GM21529 (cell line): ENCODE data around the gene RPL6.
"Not testable (repeated sequence)": the region's sequence is repeated elsewhere in the genome, so short reads cannot be mapped to it uniquely, and the experiment has no call there.

Source experiments
- ATAC-seq: cut with Tn5 transposase; IDR thresholded peaks from one replicate; pipeline ENCODE4 v1.9.1; 2021; ENCODE audit not compliant: unreplicated experiment

Gene RPL6

DNA sequence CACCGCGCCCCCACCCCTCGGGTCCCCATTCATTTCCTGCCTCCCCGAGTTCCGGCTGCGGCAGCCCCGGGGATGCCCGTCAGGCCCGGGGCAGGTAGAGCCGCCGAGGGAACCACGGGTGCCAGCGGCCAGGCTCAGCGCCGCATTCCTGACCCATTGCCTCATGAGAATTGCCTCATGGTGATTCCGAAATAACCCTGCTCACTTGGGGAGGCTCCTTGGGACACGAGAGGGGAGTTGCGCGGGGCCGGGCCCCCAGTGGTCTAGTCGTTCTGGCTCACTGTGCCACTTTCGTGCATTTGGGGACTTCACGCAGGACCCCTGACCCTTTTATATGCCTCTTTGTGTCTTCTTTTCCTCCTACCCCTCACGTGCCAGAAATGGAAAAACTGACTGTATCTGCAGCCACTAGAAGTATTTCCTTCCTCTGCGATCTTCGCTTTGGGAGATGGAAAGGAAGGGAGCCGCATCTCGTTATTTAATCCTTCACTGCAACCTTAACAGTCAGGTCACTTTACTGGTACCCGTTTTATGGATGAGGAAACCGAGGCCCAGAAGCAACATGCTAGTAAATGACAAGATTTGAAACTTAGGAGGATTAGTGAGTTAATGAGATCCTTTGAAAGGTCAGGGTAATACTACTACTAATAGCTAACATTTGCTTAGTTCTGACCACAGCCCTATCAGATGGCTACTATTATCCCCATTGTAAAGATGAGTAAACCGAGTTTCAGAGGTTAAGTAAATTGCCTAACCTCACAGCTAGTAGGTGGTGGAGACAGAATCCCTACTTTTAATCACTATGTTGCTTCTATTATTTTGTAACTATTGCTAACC lies 10.1 kb upstream of the RPL6 start:
- peak; percentile 42 for ATAC-seq

GRCh38 chr12:112418608-112419296 lies 9.3 kb upstream of the RPL6 start, which contains the start of gene PTPN11:
PTPN11 (plus strand) TSS chr12:112418947; CDS start chr12:112419112, 165 bp downstream.
- ATAC-seq = peak; percentile 75

DNA sequence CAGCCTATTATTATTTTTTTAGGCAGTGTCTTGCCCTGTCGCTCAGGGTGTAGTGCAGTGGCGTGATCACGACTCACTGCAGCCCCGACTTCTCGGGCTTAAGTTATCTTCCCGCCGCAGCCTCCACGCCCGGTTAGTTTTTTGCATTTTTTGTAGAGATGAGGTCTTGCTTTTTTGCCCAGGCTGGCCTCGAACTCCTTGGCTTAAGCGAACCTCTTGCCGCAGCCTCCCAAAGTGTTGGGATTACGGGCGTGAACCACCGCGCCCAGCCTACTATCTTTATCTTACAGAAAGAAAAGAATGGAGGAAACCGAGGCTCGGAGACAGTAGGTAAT lies 8.8 kb upstream of the RPL6 start:
- ATAC-seq = no peak

DNA sequence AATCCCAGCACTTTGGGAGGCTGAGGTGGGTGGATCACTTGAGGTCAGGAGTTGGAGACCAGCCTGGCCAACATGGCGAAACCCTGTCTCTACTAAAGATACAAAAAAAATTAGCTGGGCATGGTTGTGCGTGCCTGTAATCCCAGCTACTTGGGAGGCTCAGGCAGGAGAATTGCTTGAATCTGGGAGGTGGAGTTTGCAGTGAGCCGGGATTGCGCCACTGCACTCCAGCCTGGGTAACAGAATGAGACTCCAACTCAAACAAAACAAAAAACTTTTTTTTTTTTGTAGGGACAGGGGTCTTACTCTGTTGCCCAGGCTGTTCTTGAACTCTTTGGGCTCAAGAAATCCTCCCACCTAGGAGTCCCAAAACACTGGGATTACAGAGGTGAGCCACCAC lies 6.1 kb upstream of the RPL6 start:
- not testable (repeated sequence) for ATAC-seq

DNA sequence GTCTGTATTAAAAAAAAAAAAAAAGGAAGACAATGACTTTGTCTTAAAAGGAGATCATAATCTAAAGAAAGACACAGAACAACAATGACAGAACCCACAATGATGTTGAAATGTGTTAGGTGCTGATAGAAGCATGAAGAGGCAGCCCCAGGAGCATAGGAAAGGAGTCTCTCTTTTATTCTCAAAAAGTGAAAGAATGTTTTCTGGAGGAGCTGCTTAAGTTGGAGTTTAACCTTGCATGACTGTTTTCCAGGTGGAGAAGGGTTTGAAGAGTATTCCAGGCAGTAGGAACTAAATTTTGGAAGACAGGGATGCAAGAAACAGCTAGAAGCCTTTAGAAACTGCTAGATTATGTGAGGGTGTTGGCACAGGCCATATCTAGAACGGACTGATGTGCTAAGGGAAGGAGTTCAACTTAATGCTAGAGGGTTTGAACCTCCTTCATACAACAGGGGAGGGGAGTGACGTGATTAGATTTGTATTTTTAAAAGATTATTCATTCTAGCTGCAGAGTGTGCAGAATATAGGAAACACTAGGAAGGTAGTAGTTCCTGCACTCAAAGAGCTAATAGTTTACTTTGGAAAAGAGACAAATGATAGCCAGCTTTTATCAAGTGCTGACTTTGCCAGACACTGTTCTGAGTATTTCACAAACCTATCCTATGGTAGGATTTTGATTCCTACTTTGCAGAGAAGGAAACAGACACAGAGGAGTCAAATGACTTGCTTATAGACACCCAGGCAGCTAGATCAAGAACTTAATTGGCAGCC lies 4.6 kb upstream of the RPL6 start:
- no peak for ATAC-seq

GRCh38 chr12:112409906-112410244 lies 470 bp upstream of the RPL6 start:
- no peak for ATAC-seq

- ATAC-seq = no peak
Observed at GRCh38 chr12:112408621-112409020, 784 bp downstream of the RPL6 start.

GRCh38 chr12:112407683-112408082 lies 1.7 kb downstream of the RPL6 start:
- ATAC-seq = not testable (repeated sequence)

DNA sequence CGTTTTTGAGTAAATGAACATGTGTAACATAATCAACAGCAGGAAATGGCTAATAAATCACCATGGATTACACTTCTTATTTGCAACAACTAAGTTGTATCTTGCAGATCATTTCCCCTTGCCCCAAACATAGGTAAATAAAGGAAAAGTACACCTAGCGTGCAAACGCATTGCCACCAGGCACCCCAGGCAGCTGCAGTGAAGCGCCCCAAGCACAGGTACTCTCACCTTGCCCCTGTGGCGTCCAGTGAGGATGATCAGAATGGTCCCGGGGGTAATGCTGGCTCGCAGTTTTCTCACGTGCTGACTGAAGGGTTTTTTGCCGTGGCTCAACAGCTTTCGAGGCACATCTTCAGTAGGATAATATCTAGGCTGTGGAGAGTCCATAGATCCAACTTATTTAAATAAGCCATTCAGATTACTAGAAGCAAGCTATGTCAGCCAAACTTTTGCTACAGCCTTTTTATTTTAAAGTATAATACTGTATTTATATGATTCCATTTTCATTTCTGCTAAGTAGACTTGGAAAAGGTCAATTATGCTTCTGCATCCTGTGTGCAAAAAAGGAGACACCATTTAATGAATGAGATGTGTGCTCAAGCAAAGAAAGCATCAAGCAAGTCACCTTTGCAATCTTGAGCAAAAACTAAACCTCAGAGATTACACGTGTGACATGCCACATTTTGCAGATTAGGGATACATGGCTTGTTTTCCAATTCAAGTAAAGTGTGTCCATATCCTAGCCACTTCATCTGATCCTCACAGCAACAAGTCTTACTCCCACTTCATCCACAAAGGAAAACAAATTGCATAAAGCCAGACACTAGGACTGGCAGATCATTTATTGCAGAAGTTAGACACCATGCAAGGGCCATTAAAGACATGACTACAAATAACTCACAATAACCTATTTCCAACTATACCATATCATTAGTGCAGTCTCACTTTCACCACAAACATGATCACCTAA lies 2.6 kb downstream of the RPL6 start:
- no peak for ATAC-seq

DNA sequence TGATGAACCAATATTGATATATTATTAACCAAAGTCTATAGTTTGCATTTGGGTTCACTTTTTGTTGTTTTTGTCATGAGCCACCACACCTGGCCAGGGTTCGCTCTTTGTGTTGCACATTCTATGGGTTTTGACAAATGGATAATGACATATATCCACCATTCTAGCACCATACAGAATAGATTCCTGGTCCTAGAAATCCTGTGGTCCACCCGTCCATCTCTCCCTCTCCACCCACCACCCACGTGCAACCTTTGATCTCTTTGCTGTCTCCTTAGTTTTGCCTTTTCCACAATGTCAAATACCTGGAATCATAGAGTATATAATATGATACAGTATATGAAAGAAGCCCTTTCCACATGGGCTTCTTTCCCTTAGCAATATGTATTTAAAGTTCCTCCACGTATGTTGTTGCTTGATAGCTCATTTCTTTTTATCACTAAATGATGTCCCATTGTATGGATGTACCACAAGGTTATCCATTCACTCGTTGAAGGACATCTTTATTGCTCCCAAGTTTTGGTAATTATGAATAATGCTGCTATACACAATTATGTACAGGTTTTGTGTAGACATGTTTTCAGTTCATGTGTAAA lies 7.4 kb downstream of the RPL6 start:
- no peak for ATAC-seq

GRCh38 chr12:112401054-112401453 lies 8.4 kb downstream of the RPL6 start:
- no peak for ATAC-seq

- no peak for ATAC-seq
Observed at GRCh38 chr12:112393328-112393727, 16.1 kb downstream of the RPL6 start.

GRCh38 chr12:112389922-112390654 lies 19.3 kb downstream of the RPL6 start:
- not testable (repeated sequence) for ATAC-seq

GRCh38 chr12:112389228-112389627 lies 20.2 kb downstream of the RPL6 start:
- no peak for ATAC-seq

- ATAC-seq = no peak
Observed at GRCh38 chr12:112386726-112387125, 22.7 kb downstream of the RPL6 start.

DNA sequence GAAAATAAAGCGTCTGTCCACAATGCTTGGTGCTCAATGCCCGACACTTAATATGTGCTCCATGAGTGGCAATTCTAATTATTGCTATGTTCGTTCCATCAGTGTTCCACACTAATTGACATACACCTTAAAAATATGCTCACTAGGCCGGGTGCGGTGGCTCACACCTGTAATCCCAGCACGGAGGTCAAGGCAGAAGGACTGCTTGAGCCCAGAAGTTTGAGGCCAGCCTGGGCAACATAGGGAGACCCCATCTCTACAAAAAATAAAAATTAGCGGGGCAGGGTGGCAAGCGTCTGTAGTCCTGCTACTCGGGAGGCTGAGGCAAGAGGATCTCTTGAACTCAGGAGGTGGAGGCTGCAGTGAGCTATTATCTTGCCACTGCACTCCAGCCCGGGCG lies 26.5 kb downstream of the RPL6 start:
- no peak for ATAC-seq

DNA sequence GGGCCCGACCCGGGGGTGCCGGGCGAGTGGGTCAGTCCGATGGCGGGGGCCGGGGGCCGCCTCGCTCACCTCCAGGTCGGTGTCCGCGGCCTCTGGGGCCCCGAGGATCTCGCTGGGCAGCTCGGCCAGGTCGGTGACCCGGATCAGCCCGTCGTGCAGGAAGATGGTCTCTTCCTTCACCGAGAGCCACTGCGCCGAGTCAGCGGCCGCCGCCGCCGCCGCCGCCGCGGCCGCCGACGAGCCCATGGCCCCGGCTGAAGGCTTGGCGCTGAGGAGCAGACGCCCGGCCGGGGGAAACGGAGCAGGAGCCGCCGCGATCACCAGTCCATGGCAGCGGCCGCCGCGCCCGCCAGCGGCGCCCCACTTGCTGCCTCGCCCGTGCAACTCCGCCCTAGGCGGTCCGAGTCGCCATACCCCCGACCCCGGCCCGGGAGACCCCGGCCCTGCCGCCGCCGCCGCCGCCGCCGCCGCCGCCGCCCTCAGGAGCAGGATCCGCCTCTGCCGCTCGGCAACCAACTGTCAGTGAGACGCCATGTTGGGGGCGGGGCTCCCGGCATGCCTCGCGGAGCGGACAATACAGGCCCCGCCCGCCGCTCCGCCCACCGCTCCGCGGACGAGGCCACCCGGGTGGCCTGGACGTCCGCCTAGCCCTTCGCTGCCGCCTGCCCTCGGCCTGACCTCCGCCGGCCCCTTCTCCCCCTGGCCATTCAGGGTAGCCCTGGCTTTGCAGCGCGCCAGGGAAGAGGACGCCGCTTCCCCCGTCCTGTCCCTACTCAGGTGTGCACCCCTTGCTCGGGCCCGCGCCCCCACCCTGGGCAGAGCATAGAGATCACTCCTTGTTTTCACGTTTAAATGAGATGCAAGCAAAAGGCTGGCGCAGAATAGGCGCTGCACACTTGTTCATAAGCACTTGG lies 27.3 kb downstream of the RPL6 start, which contains the start of gene HECTD4:
HECTD4 (minus strand) TSS at position 549 of the 914 bp plus-strand sequence; CDS start at position 246, 303 bp downstream.
- peak; percentile 95 for ATAC-seq

GRCh38 chr12:112381406-112381882 lies 28.0 kb downstream of the RPL6 start:
- ATAC-seq = peak; percentile 44
